ENCODE measurements around the gene PLSCR3.

The PLSCR3 gene

DNA sequence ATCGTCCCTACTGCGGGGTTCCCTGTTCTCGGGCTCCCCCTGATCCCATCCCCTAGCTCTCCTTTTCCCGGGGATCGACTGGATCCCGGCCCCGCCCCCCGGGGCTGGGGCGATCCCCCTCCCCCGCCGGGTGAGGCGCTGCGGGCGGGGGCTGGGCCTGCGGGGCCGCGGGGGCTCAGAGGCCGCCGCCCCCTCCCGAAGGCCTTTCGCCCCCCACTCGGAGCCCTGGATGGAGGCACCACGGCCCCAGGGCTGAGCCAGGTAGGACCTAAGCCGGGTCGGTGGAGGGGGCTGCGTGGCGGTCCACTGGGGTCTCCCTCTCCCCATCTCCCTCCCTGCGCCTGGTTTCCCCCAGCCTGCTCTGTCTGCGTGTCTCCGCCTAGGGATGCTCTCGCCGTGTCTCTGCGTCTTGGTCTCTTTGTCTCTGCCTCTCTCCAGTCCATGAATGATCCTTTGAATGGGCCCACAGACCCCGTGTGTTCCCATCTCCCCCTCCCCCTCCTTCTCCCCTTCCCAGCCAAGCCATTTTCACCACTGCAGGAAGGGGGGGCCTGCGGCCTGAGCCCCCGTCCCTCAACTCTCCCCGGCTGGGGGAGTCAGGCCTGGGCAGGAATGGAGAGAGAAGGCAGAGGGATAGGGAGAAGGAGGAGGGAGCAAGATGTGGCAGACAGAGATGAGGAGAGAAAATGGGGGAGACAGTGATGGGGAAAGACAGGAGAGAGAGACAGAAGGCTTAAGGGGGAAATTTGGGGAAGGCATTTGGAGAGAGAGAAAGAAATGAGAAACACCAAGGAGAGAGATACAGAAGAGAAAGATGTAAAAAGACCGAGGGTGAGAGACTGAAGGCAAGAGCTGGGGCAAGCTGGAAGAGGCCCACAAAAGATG, 11.3 kb upstream of the PLSCR3 start:
- DNase-seq: no peak

DNA sequence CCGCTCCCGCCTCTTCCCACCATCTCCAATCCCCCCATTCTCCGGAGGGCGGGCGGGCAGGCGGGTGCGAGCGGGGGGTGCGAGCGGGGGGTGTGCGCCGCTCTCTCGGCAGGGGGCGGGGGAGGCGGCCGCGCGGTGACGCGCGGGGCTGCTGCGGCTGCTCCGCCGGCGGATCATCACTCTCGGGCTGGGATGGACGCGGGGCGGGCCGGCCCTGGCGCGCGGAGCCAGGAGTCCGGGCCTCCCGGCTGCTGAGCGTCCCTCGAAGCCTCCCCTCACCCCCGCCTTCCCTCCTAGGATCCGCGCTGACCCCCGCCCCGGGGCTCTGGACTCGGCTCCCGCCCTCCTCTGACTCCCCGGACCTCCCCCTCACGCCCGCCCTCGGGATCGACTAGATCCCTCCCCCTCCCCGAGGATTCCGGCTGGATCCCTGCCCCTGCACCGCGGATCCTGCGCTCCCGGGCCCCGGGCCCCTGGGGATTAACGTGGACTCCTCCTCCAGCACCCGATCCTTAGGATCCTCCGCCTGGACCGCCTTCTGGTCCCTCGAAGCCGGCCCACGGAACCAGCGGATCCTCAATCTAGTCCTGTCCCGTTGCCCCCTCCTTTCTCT, 10.5 kb upstream of the PLSCR3 start:
- peak; percentile 73 for DNase-seq

DNA sequence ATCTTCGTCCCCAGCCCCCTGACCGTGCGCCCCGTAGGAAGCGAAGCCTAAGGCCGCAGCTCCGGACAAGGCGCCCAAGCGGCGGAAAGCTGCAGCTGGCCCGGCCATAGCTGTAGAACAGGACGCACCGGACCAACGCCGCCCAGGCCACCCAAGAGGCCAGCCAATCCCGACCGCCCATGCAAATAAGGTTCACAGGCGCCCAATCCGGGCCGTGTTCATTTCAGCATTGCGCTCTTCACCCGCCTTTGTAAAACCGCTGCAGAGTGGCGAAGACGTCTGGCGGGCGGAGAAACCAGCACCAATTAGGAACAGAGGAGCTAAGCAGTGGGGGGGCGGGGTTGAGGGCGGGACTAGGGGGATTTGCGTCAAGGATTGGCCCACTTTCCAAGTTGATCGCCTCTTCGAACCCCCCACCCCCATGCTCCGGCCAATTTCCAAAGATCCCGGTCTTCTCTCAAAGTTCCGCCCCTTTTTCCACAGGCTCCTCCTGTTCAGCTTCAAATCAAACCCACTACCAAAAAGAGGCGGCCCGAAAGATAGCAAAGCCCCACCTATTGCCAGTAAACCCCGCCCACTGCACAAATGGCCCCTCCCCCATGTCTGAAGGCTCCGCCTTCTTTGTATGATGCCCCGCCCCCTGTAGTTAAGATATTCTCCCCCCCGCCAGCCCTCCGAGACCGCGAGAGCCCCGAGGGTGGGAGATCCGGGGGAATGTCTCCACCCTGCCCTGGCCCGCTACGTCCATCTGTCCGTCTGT, 9.8 kb upstream of the PLSCR3 start, which contains the start of gene TMEM256:
Gene TMEM256 (minus strand): TSS at position 121 of the 760 bp plus-strand sequence. CDS start 13 bp downstream, at position 108.
- peak; percentile 91 for DNase-seq

DNA sequence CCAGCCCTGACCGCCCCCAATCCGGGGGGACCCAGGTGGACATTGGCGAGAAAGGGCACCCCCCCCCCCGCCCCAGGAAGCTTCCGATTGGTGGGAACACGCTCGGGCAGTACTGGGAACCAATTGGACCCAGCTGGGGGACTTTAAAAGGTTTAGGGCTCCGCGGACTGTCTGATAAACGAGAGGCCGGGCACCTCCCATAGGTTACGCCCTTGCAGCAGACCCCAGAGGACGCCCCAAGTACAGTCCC, 9.3 kb upstream of the PLSCR3 start:
- no peak for DNase-seq

DNA sequence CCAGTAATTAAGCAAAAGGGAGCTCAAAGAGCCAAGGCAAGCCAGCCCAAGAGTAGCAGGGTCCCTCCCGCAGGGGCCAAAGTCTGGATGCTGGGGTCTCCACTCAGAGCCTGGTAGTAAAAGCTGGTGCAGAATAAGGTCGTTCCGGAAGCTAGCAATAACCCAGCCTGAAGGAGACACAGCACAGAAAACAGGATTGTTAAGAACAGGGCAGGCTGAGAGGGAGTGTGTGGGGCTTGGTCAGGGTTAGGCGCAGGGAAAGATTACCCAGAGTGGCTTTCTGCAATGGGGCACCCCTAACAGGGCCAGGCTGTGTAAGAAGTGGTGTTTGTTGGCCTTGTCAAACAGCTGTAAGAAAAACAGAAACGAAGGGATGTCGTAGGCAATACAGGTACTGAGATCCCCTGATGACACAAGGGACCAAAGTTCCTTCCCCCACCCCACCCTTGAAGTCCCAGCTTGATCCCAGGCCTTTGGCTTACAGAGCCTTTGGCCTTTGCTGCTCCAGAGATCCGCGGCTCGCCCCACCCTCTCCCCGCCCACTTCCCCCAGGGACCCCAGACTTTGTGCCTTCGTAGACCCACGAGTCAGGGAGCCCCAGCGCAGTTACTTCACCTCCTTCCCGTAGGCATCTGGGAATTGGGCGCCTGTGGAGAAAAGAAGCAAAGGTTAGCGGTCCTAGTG, 8.9 kb upstream of the PLSCR3 start:
- DNase-seq: peak; percentile 38

DNA sequence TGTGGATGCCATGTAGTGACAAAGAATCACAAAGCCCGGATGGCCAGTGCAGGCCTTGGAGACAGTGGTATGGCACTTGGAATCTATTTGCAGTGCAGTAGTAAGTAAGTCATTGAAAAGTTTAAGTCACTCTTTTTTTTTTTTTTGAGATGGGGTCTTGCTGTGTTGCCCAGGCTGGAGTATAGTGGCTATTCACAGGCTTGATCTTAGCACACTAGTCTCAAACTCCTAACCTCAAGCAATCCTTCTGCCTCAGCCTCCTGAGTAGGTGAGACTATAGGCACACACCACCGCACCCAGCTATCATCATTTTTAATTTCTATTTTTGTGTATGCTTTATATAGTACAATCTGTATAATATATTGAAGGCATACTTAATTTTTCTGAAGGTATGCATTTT, 4.3 kb upstream of the PLSCR3 start:
- DNase-seq: no peak

DNA sequence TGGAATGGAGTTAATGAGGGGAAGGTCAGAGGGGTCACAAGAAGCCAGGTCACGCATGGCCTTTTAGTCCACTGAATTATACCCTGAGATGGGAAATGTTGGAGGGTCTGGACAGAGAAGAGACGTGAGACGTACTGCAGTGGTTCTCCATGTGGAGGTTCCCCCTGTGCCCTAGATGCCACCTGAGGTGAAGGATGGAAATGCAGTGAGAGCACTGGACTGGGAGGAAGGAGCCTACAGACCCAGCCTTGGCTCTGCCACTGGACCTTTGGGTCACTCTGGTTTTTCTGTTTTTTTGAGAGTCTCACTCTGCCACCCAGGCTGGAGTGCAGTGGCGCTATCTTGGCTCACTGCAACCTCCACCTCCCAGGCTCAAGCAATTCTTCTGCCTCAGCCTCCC, 1.8 kb upstream of the PLSCR3 start:
- DNase-seq: no peak

DNA sequence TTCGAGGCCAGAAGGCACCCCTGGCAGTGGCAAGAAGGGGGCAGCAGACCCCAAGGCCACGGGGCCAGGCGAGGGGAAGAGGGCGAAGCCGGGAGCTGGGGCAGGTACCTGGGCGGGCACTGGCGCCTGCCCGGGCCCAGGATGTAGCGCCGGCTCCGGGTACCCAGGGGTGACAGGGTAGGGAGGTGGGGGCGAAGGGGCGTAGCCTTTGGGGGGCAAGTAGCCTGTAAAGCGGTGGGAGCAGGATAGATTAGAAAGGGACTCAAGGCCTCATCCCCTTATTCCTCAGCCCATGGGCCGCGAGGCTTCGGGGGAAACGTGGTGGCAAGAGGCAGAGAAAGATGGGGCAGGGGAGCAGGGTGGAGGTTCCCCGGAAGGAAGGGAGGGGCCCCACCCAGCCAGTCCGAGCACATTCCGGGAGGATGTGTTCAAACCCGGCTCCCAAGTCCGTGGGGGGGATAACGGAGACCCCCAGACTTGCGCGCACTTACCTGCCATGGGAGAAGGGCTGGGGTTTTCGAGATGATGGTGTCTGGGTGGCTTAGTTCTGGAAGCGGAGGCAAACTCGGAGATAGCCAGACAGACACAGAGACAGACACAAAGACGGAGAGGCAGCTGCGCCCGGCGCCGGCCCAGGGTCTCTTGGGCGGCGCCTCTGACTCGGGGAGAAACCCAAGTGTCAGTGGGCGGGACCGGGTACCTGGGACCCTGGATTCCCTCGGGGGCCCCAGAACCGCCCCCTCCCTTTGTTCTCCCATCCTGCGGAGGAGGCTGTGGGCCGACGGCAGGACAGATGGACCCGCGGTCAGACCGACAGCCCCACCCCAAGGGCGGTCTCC, 493 bp downstream of the PLSCR3 start:
- peak; percentile 71 for DNase-seq

DNA sequence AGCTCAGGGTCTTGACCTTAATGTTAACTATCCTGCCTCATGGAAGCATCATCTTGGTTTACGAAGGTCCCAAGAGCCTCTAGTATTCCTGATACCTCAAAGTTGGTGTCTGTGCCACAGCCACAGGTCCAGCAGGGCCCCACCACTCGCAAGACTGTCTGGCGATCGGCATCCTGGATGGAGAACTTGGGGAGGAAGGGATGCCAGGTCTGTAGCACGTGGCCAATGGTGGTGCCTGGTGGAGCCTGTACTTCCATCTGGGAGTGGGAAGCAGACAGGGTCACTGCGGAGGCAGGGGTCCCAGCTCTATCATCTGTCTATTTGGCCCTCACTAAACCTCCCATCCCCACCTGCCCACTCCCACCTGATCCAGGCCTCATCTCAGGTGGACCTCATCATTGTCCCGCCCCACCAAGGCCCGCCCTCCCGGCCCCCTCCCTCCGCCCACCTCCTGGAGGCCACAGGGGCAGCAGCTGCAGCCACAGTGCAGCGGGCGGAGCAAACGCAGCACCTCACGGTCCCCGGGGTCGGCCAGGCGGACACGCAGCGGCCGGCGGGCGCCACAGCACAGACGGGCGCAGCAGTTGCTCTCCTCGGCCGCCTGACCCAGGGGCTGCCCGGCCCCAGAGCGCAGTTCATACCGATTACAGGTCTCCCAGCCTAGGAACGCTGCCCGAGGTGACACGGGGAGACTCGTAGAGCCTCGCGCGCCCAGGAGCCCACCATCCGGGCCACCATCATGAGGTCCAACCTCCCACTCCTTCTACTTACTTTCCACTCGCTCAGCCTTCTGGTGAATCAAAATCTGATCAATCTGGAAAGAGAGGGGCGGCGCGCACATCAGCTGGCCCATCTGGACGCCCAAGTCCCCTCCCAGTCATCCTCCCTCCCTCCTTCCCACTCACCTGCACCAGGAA, 1.4 kb downstream of the PLSCR3 start:
- DNase-seq: no peak

DNA sequence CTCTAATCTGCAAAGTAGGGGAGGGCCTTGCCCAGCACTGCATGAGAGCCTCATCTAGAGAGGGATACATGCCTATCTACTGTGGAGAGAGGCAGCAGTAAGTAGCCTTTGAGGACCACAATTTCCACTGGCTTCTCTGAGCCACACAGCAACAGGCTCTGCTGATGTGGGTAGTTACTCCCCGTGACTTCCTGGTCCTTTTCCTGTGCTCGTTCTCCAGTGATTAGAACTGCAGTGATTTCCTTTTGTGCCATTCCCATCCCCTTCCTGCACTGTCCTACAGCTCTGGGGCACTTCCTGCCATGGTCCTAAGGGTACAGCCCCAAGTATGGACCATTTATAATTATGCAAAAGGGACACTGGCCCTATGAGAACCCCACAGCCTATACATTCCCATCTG, 3.0 kb downstream of the PLSCR3 start:
- no peak for DNase-seq

DNA sequence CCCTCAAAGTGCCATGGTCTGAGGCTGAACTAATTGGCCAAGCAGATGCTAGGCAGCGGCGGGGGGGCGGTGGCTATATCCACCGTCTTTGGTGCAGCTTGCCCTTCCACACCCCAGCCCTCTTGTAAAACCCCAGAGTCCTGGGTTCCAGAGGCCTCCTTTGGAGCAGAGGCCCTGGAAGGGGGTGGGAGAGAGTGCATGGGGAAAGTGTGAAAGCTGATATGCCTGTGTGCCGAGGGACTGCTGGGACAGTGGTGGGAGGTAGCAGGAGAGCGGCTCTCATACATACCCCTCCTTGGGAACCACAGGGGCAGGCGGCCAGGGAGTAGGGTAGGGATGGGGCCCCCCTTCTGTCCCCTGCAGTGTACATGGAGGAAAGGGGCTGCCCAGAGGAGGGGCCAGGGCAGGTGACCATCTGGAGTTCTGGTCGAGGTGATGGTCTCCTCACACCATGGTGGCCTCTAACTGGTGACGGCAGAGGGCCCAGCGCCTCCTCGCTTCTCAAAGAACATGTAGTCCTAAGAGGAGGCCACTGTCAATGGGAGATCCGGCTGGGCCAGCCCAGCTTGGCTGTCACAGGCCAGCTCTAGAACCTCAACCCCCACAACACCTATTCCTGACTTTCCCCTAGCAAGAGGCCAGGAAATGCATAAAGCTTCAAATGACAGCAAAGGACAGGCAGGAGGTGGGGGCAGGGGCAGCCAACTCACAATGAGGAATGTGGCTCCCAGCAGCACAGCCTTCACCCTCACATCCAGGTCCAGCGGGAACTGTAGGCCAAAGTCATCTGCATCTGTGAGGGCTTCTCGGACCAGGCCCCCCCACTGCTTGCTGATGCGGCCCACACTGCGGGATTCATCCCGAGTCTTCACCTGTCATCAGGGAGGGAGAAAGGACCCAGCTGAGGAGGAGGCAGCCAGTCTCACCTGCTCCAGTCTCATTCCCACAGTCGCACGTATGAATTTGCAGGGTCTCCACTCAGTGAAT, 4.1 kb downstream of the PLSCR3 start:
- DNase-seq: no peak

DNA sequence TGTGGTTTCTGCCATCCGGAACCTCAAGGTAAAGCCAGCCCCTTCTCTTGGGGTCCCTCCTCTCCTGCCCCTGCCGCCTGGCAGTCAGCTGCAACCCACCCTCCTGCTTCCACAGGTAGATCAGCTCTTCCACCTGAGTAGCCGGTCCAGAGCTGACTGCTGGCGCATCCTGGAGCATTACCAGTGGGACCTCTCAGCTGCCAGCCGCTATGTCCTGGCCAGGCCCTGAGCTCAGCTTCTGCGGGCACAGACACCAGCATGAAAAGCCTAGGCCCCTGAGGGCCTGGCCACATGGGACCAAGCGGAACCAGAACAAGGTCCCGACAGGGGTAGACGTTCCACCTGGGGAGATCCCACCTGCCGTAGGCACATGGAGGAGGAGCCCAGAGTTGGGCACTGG, 5.5 kb downstream of the PLSCR3 start:
- no peak for DNase-seq

DNA sequence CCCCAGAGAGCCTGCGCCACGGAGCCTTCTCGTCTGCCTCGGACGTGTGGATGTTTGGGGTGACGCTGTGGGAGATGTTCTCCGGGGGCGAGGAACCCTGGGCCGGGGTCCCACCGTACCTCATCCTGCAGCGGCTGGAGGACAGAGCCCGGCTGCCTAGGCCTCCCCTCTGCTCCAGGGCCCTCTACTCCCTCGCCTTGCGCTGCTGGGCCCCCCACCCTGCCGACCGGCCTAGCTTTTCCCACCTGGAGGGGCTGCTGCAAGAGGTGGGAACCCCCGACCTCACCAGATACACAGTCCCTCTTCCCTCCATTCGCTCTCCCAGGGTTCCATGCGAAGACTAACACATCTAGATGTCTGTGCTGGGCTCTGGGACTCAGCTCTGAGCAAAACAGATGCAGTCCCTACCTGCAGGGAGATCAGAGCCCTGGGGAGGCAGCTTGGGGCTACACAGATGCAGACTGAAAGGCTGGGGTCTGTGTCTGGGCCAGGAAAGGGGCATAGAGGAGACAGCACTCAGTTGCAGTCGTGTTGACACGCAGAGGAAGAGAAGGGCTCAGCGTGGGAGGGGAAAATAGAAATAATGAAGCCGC, 9.7 kb downstream of the PLSCR3 start:
- no peak for DNase-seq

DNA sequence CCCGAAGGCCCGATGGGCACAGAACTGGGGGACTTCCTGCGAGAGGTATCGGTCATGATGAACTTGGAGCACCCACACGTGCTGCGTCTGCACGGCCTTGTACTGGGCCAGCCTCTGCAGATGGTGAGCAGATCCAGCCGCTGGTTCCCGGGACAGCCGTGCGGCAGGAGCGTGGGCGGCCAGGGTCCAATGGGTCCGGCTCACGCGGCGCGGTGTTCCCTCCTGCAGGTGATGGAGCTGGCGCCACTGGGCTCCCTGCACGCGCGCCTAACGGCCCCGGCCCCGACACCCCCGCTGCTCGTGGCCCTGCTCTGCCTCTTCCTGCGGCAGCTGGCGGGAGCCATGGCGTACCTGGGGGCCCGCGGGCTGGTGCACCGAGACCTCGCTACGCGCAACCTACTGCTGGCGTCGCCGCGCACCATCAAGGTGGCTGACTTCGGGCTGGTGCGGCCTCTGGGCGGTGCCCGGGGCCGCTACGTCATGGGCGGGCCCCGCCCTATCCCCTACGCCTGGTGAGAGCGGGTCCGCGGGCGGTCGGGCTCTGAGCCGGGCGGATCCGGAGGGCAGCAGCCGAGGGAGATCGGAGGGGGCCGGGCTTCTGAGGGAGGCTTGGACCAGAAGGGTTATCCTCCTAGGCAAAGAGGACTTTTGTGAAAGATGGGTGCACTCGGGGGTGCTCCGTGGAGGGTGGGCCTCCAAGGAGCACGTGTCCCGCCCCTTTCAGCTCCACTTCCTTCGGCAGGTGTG, 10.4 kb downstream of the PLSCR3 start:
- peak; percentile 80 for DNase-seq

DNA sequence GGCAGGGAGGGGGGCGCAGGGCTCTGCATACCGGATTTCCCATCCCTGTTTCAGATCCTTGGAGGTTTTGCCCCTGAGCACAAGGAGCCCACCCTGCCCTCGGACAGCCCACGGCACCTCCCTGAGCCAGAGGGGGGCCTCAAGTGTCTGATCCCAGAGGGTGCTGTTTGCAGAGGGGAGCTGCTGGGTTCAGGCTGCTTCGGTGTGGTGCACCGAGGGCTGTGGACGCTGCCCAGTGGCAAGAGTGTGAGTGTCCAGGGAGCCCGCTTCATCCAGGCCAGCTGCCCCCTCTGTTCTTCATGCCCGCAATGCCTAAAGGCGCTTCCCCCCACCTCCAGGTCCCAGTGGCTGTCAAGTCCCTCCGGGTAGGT, 11.0 kb downstream of the PLSCR3 start:
- no peak for DNase-seq

DNA sequence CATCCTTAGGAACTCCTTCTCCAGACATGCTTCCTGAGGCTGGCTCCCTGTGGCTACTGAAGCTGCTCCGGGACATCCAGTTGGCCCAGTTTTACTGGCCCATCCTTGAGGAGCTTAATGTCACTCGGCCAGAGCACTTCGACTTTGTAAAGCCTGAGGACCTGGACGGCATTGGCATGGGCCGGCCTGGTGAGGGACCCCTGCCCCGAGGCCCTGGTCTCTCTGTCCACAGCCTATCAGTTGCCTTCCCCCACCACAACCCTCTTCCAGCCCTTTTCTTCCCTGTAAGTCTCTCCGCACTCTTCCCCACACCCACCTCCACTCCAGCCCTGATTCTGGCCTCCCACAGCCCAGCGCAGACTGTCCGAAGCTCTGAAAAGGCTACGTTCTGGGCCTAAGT, 11.4 kb downstream of the PLSCR3 start:
- no peak for DNase-seq

DNA sequence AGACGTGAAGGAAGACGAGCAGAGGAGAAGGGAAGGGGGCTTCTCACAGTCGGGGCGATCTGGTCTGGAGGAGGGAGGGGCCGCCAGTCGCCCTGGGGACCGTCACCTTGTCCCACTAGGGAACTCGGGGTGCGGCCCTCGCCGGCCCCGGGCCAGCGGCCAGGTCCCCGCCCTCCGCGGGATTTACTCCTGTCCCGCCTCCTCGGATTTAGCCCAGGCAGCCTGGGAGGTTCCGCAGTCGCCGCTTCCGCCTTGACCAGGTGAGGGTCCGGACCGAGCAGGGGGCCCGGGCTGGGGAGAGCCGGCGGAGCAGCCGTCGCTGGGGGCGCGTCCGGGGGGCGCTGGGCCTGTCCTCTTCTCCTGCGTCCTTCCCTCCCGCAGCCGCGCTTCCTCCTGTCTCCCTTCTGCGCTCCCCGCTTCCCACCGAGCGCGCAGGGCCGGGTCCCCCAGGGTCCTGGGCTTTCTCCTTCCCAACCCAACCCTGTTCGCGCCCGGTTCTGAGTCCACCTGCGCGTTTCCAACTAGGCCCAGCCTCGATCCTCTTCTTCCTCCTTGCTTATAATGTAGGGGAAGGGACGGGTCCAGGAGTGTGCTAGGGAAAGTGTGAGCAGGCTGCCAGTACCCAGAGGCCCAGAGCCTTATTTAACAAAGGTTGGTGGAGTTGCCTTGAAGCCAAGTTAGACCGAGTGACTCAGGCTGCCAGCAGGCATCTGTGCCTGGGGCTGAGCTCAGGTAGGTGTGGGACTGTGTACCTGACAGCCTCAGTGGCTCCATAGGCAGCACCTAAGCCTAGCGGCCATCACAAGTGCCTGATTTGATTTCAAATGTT, 13.3 kb downstream of the PLSCR3 start, which contains the start of gene TNK1:
Gene TNK1 (plus strand): TSS at position 235 of the 829 bp plus-strand sequence. CDS start 1,838 bp downstream, outside the sequence.
- DNase-seq: no peak

DNA sequence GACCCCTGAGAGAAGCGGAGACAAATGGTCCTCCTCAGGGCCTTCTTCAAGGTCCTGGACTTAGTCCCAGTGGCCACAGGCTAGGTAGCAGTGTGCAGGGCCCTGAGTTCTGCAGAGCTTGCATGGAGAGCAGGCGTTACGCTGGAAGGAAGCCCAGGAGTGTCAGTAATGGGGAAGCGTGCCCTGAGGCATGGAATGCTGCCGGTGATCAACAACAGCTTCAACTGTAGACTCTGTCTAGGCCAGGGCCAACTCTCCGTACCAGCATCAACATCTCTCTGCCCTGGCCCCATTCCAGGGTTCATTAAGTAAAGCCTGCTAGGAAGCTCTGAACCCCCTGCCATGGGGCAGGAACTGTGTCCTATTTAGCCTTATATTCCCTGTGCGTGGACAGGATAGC, 14.0 kb downstream of the PLSCR3 start:
- DNase-seq: no peak

All from activated CD8-positive, alpha-beta memory T cell treated with anti-CD3 and anti-CD28 coated beads, Interleukin-2, amount 50 U/mL, for 4 hours (primary cell).